ENCODE data around the gene CFAP54. TPM values are rescaled to one million over a fixed set of nuclear protein-coding genes. Genes with fewer than 3 reads are reported as not detected.

Gene CFAP54
- total and polyA plus RNA-seq, 2 donors (not counting 3 experiments of a cell fraction or from before 2014, with no cell fraction given), result 3.6 to 26.9 TPM

- Histone ChIP-seq H4K20me1 (replicated peaks; ENCODE audit: control insufficient read depth, extremely low read depth, insufficient read depth, low read length) (no peaks in the 10 kb centered on the region), H3K27me3 (ENCODE audit: control insufficient read depth in 2 of 2, insufficient read depth in 2 of 2, low read length in 2 of 2) (no peaks in the 10 kb centered on the region), H3K36me3 (ENCODE audit: control insufficient read depth in 2 of 2, extremely low read depth in 1 of 2, insufficient read depth in 2 of 2, low read length in 2 of 2) (no peaks in the 10 kb centered on the region), H3K4me3 (replicated peaks in 1 of 3; ENCODE audit: insufficient read depth in 1 of 3, low read depth in 1 of 3, low read length in 3 of 3) (no peak overlapping the region), H3K9me1 (replicated peaks; ENCODE audit: control insufficient read depth, extremely low read depth, insufficient read depth, low read length) (no peaks in the 10 kb centered on the region), H3K79me2 (ENCODE audit: control insufficient read depth, insufficient read depth, low read length) (no peaks in the 10 kb centered on the region), H3K27ac (ENCODE audit: insufficient read depth, low read depth, low read length) (no peak overlapping the region), H2AFZ (ENCODE audit: low read depth, low read length) (no peak overlapping the region), H3K9me3 (replicated peaks; ENCODE audit: control insufficient read depth, insufficient read depth, low read length) (no peaks in the 10 kb centered on the region), H3K4me2 (ENCODE audit: insufficient read depth, low read length) (no peak overlapping the region), H3K9ac (replicated peaks; ENCODE audit: extremely low read depth, insufficient read depth, low read length) (no peak overlapping the region), H3K4me1 (ENCODE audit: control insufficient read depth, extremely low read depth, insufficient read depth, low read length) (no peaks in the 10 kb centered on the region)
- intact Hi-C loops (cut with micrococcal nuclease) (no loop called here), dilution Hi-C loops (cut with MboI; ENCODE audit: extremely low pct_ligation_motif_present, low sequenced_read_pairs) (no loop called here)
- CTCF ChIA-PET, result interaction anchor here (1.6 kb wide), 1 partner anchor 9 kb away, joined by 3 read pairs; no protein-coding TSS in a partner anchor
- no peak for DNase-seq (ENCODE audit: low read depth, low spot score)
- FAIRE-seq, result no peak
- no TSS peak for BruUV-seq (replicated peaks)
- TF ChIP-seq GATA2 (IDR thresholded peaks at IDR 0.05; ENCODE audit: insufficient read depth, insufficient read length, low read depth, low read length), result no peak
- no peak for TF ChIP-seq CTCF (IDR thresholded peaks at IDR 0.05; ENCODE audit: extremely low read depth in 1 of 2, insufficient read depth in 1 of 2, low read depth in 1 of 2, low read length in 2 of 2)
- POLR2A ChIA-PET, result no interaction called here
These were observed 411.8 kb downstream of the CFAP54 start for GRCh38 chr12:96901175-96901574.

- dilution Hi-C loops (cut with MboI; ENCODE audit: extremely low pct_ligation_motif_present, low sequenced_read_pairs) (no loop called here), intact Hi-C loops (cut with micrococcal nuclease) (no loop called here)
- H3K9me3 ChIP-seq (replicated peaks; ENCODE audit: control insufficient read depth, insufficient read depth, low read length), result no peaks in the 10 kb centered on the region
- H3K27me3 ChIP-seq (ENCODE audit: control insufficient read depth in 2 of 2, insufficient read depth in 2 of 2, low read length in 2 of 2), result no peaks in the 10 kb centered on the region
- H3K4me3 ChIP-seq (replicated peaks in 1 of 3; ENCODE audit: insufficient read depth in 1 of 3, low read depth in 1 of 3, low read length in 3 of 3), result no peak overlapping the region
- BruUV-seq (replicated peaks), result no TSS peak
- ChIA-PET CTCF (no interaction called here), POLR2A (no interaction called here)
- DNase-seq (ENCODE audit: low read depth, low spot score), result no peak
- no peak overlapping the region for H3K4me2 ChIP-seq (ENCODE audit: insufficient read depth, low read length)
- no peaks in the 10 kb centered on the region for H3K9me1 ChIP-seq (replicated peaks; ENCODE audit: control insufficient read depth, extremely low read depth, insufficient read depth, low read length)
- H3K79me2 ChIP-seq (ENCODE audit: control insufficient read depth, insufficient read depth, low read length), result no peaks in the 10 kb centered on the region
- TF ChIP-seq FOS (IDR thresholded peaks at IDR 0.05; ENCODE audit: borderline replicate concordance, insufficient read depth, low read length) (no peak), POLR2AphosphoS5 (IDR thresholded peaks at IDR 0.05; ENCODE audit: insufficient read depth, low read depth, low read length) (no peak)
- no peaks in the 10 kb centered on the region for H4K20me1 ChIP-seq (replicated peaks; ENCODE audit: control insufficient read depth, extremely low read depth, insufficient read depth, low read length)
- H3K9ac ChIP-seq (replicated peaks; ENCODE audit: extremely low read depth, insufficient read depth, low read length), result no peak overlapping the region
- no peak overlapping the region for H2AFZ ChIP-seq (ENCODE audit: low read depth, low read length)
- H3K27ac ChIP-seq (ENCODE audit: insufficient read depth, low read depth, low read length), result no peak overlapping the region
- FAIRE-seq, result no peak
- no peaks in the 10 kb centered on the region for H3K4me1 ChIP-seq (ENCODE audit: control insufficient read depth, extremely low read depth, insufficient read depth, low read length)
- no peaks in the 10 kb centered on the region for H3K36me3 ChIP-seq (ENCODE audit: control insufficient read depth in 2 of 2, extremely low read depth in 1 of 2, insufficient read depth in 2 of 2, low read length in 2 of 2)
These were observed 412.7 kb downstream of the CFAP54 start for GRCh38 chr12:96902076-96902475.

Data from endothelial cell of umbilical vein (primary cell).